GM23248 (cell line): ENCODE results near the gene SMYD4.

Source experiments
- EZH2 ChIP-seq: fragments of 200-600 bp; sonication (generic); IDR thresholded peaks from 2 replicates; pipeline ENCODE4 v1.6.1; 2018; ENCODE audit warnings: antibody characterized with exemption, mild to moderate bottlenecking; ENCODE audit not compliant: insufficient read depth, poor library complexity, severe bottlenecking
- EZH2phosphoT487 ChIP-seq: fragments of 200-600 bp; sonication (generic); IDR thresholded peaks from 2 replicates; pipeline ENCODE4 v1.6.1; 2018; ENCODE audit warnings: antibody characterized with exemption, moderate library complexity, mild to moderate bottlenecking, low read depth; ENCODE audit not compliant: insufficient read depth

DNA sequence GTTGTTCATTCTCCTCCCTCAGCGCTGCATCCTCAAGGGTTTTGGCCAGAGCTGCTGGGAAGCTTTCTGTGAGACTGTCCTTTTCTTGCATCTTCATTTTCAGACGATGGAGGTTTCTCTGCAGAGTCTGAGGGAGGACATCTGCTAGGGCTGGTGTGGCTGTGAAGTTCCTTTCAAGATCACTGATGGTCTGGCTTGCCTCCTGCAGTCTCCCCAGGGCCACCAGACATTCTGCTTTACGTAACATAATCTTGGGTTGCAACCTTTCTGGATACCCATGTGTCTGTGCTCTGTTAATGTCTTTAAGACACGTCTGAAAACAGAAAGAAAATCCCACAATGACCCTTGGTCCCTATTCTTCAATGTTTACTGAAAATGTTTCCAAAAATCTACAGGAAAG, 29.0 kb downstream of the SMYD4 start:
- no peak for TF ChIP-seq EZH2phosphoT487
- no peak for TF ChIP-seq EZH2
